Hepatocyte (in vitro differentiated cells): ENCODE results near the gene MARCHF3.

Experiments
- EZH2 ChIP-seq: fragments of 200-600 bp; sonication (generic); IDR thresholded peaks from 2 replicates; pipeline ENCODE4 v1.6.1; 2016; ENCODE audit warnings: antibody characterized with exemption, mild to moderate bottlenecking, borderline replicate concordance
- EZH2phosphoT487 ChIP-seq: fragments of 200-600 bp; sonication (generic); IDR thresholded peaks from one replicate; pipeline ENCODE4 v1.6.1; 2018; ENCODE audit warnings: antibody characterized with exemption, mild to moderate bottlenecking, low read depth, moderate library complexity; ENCODE audit not compliant: unreplicated experiment, severe bottlenecking
- TF ChIP-seq, protein P1 (sequence below): fragments of 200-600 bp; sonication (generic); IDR thresholded peaks from 2 replicates; pipeline ENCODE4 v1.5.1; 2016; ENCODE audit warnings: antibody characterized with exemption, mild to moderate bottlenecking; ENCODE audit not compliant: poor library complexity

DNA sequence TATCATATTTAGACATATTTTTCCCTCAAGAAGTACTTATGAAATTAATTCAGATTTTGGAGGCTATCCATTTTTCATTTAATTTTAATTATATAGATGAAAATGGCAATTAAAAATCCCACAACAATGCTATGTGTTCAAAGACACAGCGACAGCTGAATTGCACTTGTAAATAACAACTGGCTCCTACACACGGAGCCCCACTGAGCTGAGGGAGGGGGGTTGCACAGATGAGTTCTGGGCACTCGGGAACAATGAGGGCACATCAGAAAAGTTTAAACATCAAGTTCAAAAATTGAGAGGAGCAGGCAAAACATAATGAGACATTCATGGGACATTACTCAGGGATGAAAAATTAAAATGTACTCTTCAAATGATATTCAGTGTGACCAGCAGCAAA is 104.9 kb downstream of the MARCHF3 start:
- TF ChIP-seq EZH2phosphoT487, result no peak
- TF ChIP-seq, protein P1, sequence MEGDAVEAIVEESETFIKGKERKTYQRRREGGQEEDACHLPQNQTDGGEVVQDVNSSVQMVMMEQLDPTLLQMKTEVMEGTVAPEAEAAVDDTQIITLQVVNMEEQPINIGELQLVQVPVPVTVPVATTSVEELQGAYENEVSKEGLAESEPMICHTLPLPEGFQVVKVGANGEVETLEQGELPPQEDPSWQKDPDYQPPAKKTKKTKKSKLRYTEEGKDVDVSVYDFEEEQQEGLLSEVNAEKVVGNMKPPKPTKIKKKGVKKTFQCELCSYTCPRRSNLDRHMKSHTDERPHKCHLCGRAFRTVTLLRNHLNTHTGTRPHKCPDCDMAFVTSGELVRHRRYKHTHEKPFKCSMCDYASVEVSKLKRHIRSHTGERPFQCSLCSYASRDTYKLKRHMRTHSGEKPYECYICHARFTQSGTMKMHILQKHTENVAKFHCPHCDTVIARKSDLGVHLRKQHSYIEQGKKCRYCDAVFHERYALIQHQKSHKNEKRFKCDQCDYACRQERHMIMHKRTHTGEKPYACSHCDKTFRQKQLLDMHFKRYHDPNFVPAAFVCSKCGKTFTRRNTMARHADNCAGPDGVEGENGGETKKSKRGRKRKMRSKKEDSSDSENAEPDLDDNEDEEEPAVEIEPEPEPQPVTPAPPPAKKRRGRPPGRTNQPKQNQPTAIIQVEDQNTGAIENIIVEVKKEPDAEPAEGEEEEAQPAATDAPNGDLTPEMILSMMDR, result no peak
- TF ChIP-seq EZH2, result no peak
